K562 (cell line): Measurements from ENCODE around the gene CPE. TPM values are rescaled to one million over a fixed set of nuclear protein-coding genes. Genes with fewer than 3 reads are reported as not detected.

Experiments used
- CBX2 ChIP-seq: fragments of 200-600 bp; sonication (generic); IDR thresholded peaks from one replicate; pipeline ENCODE4 v1.6.1; 2012; ENCODE audit warnings: mild to moderate bottlenecking, low read length, inconsistent platforms; ENCODE audit not compliant: insufficient read depth, poor library complexity, severe bottlenecking
- CREB1 ChIP-seq, 2 experiments: sonication (generic) in 1 of 2; formaldehyde crosslinking in 1 of 2; IDR thresholded peaks; 2 replicates each; pipeline versions ENCODE4 v1.6.1 to v1.8.0; 2012 to 2022; ENCODE audit warnings: inconsistent platforms in 1 of 2, mild to moderate bottlenecking in 1 of 2, missing genetic modification reagents in 1 of 2, moderate library complexity in 1 of 2
- EHMT2 ChIP-seq: fragments of 450-650 bp; IDR thresholded peaks from 2 replicates; pipeline ENCODE4 v1.6.1; 2018; ENCODE audit warnings: antibody characterized with exemption
- ELF2 ChIP-seq: fragments of 250-450 bp; sonication (Bioruptor Pico); IDR thresholded peaks from 2 replicates; pipeline ENCODE4 v1.5.0; 2021; ENCODE audit warnings: mild to moderate bottlenecking
- ERF ChIP-seq: fragments of 450-650 bp; formaldehyde crosslinking; IDR thresholded peaks from 2 replicates; pipeline ENCODE4 v1.4.0; 2020; ENCODE audit warnings: mild to moderate bottlenecking, mixed read lengths
- MBD2 ChIP-seq: sonication (generic); IDR thresholded peaks from 2 replicates; pipeline ENCODE4 v1.6.1; 2016; ENCODE audit warnings: low read depth, borderline replicate concordance
- MECOM ChIP-seq: fragments of 250-450 bp; sonication (Bioruptor Pico); IDR thresholded peaks from 2 replicates; pipeline ENCODE4 v1.8.0; 2022; ENCODE audit warnings: inconsistent platforms
- MTA2 ChIP-seq: fragments of 450-650 bp; IDR thresholded peaks from 2 replicates; pipeline ENCODE4 v1.6.1; 2016; ENCODE audit warnings: low read depth
- NBN ChIP-seq: fragments of 450-650 bp; IDR thresholded peaks from 2 replicates; pipeline ENCODE4 v1.6.1; 2016; ENCODE audit warnings: low read depth, mild to moderate bottlenecking
- RBBP5 ChIP-seq: fragments of 200-600 bp; sonication (generic); IDR thresholded peaks from 2 replicates; pipeline ENCODE4 v1.6.1; 2012; ENCODE audit warnings: borderline replicate concordance, mild to moderate bottlenecking, low read length, control low read depth, inconsistent platforms; ENCODE audit not compliant: insufficient read depth, poor library complexity, severe bottlenecking
- RFX1 ChIP-seq: fragments of 450-650 bp; IDR thresholded peaks from 2 replicates; pipeline ENCODE4 v1.6.1; 2016; ENCODE audit warnings: mild to moderate bottlenecking, moderate library complexity
- SNIP1 ChIP-seq: fragments of 450-650 bp; IDR thresholded peaks from 2 replicates; pipeline ENCODE4 v1.7.1; 2017; ENCODE audit warnings: low read depth, mild to moderate bottlenecking
- SRF ChIP-seq, 2 experiments: fragments of 250-450, 450-650 bp in 1 of 2; sonication (Bioruptor Pico) in 1 of 2; sonication (generic) in 1 of 2; formaldehyde crosslinking; IDR thresholded peaks; 2 replicates each; pipeline versions ENCODE4 v1.5.0 to v1.5.1; 2020 to 2022; ENCODE audit warnings: mild to moderate bottlenecking in 1 of 2, missing genetic modification reagents in 1 of 2
- TCF3 ChIP-seq: sonication (generic); formaldehyde crosslinking; IDR thresholded peaks from 2 replicates; pipeline ENCODE4 v1.4.0; 2020; ENCODE audit warnings: mild to moderate bottlenecking, missing genetic modification reagents
- ZNF23 ChIP-seq: fragments of 250-450 bp; sonication (Bioruptor Pico); IDR thresholded peaks from 2 replicates; pipeline ENCODE4 v1.4.0; 2020; ENCODE audit warnings: mild to moderate bottlenecking
- ZNF584 ChIP-seq: fragments of 200-800 bp; sonication (Bioruptor generic); IDR thresholded peaks from 2 replicates; pipeline ENCODE4 v1.6.1; 2016; ENCODE audit warnings: low read depth, mild to moderate bottlenecking, missing genetic modification characterization, missing compliant biosample characterization
- polyA plus RNA-seq, 8 experiments: library from polyadenylated mRNA; depleted of rRNA in 4 of 8; stranded (reverse) in 5 of 8; unstranded in 3 of 8; fragments of >200 nt; fragmentation: Nextera tagmentation in 2 of 8; fragmentation: Illumina TruSeq in 1 of 8; extraction: Ambion mirVana in 2 of 8; extraction: Trizol in 1 of 8; gene quantifications; 2 replicates each; pipeline versions ENCODE4 v1.2.1 to v1.2.3, GENCODE V29; 2011 to 2014; ENCODE audit warnings: inconsistent platforms in 1 of 8, missing spikeins in 1 of 8
- total RNA-seq, 7 experiments: library from RNA; depleted of rRNA in 6 of 7; stranded (reverse); fragments of >200 nt in 6 of 7; fragmentation: Illumina TruSeq in 2 of 7; extraction: Trizol in 2 of 7; gene quantifications; 2 replicates each; pipeline versions ENCODE4 v1.2.1 to v1.2.3, GENCODE V29; 2011 to 2021; ENCODE audit warnings: low replicate concordance in 1 of 7
- TF ChIP-seq, protein P1 (sequence below), 2 experiments: fragments of 450-650 bp; IDR thresholded peaks; 2 replicates each; pipeline ENCODE4 v1.6.1; 2016; ENCODE audit warnings: mild to moderate bottlenecking in 2 of 2, borderline replicate concordance in 1 of 2, low read depth in 1 of 2, moderate library complexity in 1 of 2
- TF ChIP-seq, protein P2 (sequence below): IDR thresholded peaks from 2 replicates; pipeline ENCODE4 v1.6.1; 2014; ENCODE audit warnings: antibody characterized with exemption

The CPE gene
- total and polyA plus RNA-seq, 9 of the 15 experiments (the other 6 are each of a cell fraction or from before 2014, with no cell fraction given): 0.04 to 0.16 (median 0.06) TPM; not detected in 4

DNA sequence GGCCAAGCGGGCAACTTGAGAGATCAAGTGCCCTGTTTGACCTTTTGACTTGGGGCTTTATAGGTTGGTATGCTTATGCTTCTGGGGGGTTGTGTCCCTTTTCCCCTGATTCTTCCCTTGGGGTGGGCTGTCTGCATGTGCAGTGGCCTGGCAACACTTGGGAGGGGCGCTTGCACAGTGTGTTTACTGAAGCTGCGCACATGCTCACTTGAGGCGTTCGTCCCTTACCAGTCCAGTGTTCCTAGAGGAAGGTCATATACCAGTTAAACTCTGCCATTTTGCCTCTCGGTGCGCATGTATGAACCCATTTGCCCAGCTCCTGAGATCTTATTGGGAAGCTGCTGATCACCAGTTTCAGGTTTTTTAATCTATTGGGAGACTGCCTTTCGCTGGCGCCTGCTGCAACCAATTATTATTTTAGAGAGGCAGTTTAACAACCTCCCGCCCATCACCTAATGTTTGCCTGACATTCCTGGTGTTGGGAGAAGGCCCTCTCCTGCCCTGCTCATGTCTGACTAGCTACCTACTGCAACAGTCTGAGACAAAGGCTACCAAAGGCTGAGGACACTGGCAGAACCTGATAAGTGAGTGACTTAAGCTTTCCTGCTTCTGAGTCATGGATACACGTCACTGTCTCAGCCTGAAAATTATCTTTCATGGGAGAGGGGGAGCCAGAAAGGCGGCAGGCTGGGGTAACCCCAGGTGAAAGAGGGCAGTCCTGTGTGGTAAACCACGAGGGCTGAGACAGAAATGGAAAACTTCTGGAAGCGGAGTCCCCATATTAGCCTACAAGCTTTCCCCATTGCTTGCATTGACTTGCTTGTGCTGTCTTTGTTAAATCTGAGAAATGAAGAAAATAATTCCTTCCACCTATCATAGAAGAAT, 97.6 kb downstream of the CPE start (continued):
- peak; percentile 53 for TF ChIP-seq RBBP5
- TF ChIP-seq, protein P1, sequence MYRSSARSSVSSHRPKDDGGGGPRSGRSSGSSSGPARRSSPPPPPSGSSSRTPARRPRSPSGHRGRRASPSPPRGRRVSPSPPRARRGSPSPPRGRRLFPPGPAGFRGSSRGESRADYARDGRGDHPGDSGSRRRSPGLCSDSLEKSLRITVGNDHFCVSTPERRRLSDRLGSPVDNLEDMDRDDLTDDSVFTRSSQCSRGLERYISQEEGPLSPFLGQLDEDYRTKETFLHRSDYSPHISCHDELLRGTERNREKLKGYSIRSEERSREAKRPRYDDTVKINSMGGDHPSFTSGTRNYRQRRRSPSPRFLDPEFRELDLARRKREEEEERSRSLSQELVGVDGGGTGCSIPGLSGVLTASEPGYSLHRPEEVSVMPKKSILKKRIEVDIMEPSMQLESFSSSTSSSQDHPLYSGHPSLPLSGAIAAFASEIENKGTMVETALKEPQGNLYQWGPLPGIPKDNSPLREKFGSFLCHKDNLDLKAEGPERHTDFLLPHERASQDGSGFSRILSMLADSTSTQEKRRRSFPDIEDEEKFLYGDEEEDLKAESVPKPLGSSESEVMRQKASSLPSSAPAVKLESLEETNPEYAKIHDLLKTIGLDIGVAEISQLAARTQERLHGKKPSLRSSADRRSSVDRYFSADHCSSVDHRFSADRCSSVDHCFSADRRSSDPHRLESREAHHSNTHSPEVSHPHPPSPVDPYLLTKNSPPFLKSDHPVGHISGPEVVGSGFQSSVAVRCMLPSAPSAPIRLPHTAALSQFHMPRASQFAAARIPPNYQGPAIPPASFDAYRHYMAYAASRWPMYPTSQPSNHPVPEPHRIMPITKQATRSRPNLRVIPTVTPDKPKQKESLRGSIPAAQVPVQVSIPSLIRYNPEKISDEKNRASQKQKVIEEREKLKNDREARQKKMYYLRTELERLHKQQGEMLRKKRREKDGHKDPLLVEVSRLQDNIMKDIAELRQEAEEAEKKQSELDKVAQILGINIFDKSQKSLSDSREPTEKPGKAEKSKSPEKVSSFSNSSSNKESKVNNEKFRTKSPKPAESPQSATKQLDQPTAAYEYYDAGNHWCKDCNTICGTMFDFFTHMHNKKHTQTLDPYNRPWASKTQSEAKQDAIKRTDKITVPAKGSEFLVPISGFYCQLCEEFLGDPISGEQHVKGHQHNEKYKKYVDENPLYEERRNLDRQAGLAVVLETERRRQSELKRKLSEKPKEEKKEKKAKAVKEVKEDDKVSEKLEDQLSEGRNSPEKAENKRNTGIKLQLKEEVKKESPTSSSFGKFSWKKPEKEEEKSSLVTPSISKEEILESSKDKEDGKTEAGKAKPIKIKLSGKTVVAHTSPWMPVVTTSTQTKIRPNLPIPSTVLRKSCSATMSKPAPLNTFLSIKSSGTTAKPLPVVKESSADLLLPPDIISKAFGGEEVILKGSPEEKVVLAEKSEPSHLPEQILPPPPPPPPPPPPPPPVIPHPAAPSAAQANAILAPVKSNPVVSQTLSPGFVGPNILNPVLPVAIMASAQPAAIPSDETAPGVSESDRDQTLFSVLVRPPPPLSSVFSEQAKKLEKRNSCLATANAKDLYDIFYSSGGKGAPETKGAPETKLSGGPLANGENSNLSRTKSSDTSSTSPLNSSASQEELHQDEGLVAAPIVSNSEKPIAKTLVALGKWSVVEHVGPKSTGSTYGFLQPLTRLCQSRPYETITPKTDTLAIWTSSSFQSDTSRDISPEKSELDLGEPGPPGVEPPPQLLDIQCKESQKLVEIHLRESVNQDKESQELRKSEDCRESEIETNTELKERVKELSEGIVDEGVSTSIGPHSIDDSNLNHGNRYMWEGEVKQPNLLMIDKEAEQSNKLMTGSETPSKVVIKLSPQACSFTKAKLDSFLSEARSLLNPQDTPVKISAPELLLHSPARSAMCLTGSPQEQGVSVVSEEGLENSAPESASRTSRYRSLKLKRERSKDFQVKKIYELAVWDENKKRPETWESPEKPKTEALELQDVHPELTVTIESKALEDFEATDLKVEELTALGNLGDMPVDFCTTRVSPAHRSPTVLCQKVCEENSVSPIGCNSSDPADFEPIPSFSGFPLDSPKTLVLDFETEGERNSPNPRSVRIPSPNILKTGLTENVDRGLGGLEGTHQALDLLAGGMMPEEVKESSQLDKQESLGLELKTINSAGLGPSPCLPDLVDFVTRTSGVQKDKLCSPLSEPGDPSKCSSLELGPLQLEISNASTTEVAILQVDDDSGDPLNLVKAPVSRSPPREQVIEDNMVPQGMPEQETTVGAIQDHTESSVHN (IDR thresholded peaks at IDR 0.05; ENCODE audit: borderline replicate concordance in 1 of 2, low read depth in 1 of 2): peak in 1 of 2 experiments; percentile 62; a peak in 1 of 4 replicates
- peak; percentile 88 for TF ChIP-seq TCF3 (CRISPR knock-in tag)
- TF ChIP-seq ZNF584 (CRISPR knock-in tag): no peak
- TF ChIP-seq ERF (CRISPR knock-in tag): no peak
- TF ChIP-seq, protein P2, sequence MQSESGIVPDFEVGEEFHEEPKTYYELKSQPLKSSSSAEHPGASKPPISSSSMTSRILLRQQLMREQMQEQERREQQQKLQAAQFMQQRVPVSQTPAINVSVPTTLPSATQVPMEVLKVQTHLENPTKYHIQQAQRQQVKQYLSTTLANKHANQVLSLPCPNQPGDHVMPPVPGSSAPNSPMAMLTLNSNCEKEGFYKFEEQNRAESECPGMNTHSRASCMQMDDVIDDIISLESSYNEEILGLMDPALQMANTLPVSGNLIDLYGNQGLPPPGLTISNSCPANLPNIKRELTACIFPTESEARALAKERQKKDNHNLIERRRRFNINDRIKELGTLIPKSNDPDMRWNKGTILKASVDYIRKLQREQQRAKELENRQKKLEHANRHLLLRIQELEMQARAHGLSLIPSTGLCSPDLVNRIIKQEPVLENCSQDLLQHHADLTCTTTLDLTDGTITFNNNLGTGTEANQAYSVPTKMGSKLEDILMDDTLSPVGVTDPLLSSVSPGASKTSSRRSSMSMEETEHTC: 0 out of 2 replicates have a peak, but pooled peaks have one; percentile 46
- no peak for TF ChIP-seq RFX1
- TF ChIP-seq CREB1 (IDR thresholded peaks at IDR 0.05): peak; percentile 86
- peak; percentile 39; the same call in 1 of the 2 replicates for TF ChIP-seq CREB1 (CRISPR knock-in tag; IDR thresholded peaks at IDR 0.05)
- no peak for TF ChIP-seq EHMT2
- TF ChIP-seq SNIP1: no peak
- TF ChIP-seq SRF (CRISPR knock-in tag; IDR thresholded peaks at IDR 0.05): no peak
- peak; percentile 75 for TF ChIP-seq MBD2
- TF ChIP-seq CBX2: no peak
- no peak for TF ChIP-seq ELF2 (CRISPR knock-in tag)
- peak; percentile 27; the same call in 1 of the 2 replicates for TF ChIP-seq MECOM (CRISPR knock-in tag)
- TF ChIP-seq ZNF23 (CRISPR knock-in tag): no peak
- peak; percentile 74 for TF ChIP-seq NBN
- peak; percentile 61; the same call in 1 of the 2 replicates for TF ChIP-seq MTA2
